DOHH2 (cell line): ENCODE results near the gene SLC17A3.

Experiments used
- H3F3A ChIP-seq: fragments of 200-600 bp; sonication (generic), shearing (Covaris generic); 2 replicates; pipeline ENCODE4 v1.6.0; 2016; ENCODE audit warnings: antibody characterized with exemption, mild to moderate bottlenecking; ENCODE audit not compliant: control insufficient read depth, insufficient read depth
- H3K27ac ChIP-seq: fragments of 200-600 bp; sonication (generic); 2 replicates; pipeline ENCODE4 v1.5.1; 2014; ENCODE audit warnings: low read depth, mild to moderate bottlenecking, low read length, moderate library complexity
- H3K27me3 ChIP-seq: fragments of 200-600 bp; sonication (generic); 2 replicates; pipeline ENCODE4 v1.6.1; 2014; ENCODE audit warnings: mild to moderate bottlenecking, low read length, mixed read lengths; ENCODE audit not compliant: control insufficient read depth
- H3K36me3 ChIP-seq: fragments of 200-600 bp; sonication (generic); 2 replicates; pipeline ENCODE4 v1.6.1; 2014; ENCODE audit warnings: mild to moderate bottlenecking, low read length, moderate library complexity, mixed read lengths; ENCODE audit not compliant: control insufficient read depth
- H3K4me1 ChIP-seq: fragments of 200-600 bp; sonication (generic); 2 replicates; pipeline ENCODE4 v1.6.1; 2014; ENCODE audit warnings: mild to moderate bottlenecking, low read length, mixed read lengths; ENCODE audit not compliant: control insufficient read depth
- H3K4me2 ChIP-seq: fragments of 200-600 bp; sonication (generic); 2 replicates; pipeline ENCODE4 v1.6.0; 2014; ENCODE audit warnings: mild to moderate bottlenecking, low read length, moderate library complexity
- H3K4me3 ChIP-seq: fragments of 200-600 bp; sonication (generic); 2 replicates; pipeline ENCODE4 v1.5.1; 2014; ENCODE audit warnings: mild to moderate bottlenecking, low read length, mixed read lengths
- H3K79me2 ChIP-seq: fragments of 200-600 bp; sonication (generic); 2 replicates; pipeline ENCODE4 v1.6.1; 2014; ENCODE audit warnings: mild to moderate bottlenecking, low read length, mixed read lengths; ENCODE audit not compliant: control insufficient read depth
- H3K9me2 ChIP-seq: fragments of 200-600 bp; sonication (generic); replicated peaks from 2 replicates; pipeline ENCODE4 v1.6.1; 2014; ENCODE audit warnings: mild to moderate bottlenecking, low read length, mixed read lengths; ENCODE audit not compliant: control insufficient read depth
- H3K9me3 ChIP-seq: fragments of 200-600 bp; sonication (generic); 2 replicates; pipeline ENCODE4 v1.6.1; 2014; ENCODE audit warnings: antibody characterized with exemption, low read length, mixed read lengths; ENCODE audit not compliant: control insufficient read depth, insufficient read depth
- H4K20me1 ChIP-seq: fragments of 200-600 bp; sonication (generic); 2 replicates; pipeline ENCODE4 v1.6.0; 2014; ENCODE audit warnings: low read depth, mild to moderate bottlenecking, antibody characterized with exemption, low read length, moderate library complexity; ENCODE audit not compliant: control insufficient read depth, insufficient read depth
- EZH2phosphoT487 ChIP-seq: fragments of 200-600 bp; sonication (generic); IDR thresholded peaks from 2 replicates; pipeline ENCODE4 v1.6.1; 2017; ENCODE audit warnings: borderline replicate concordance, mild to moderate bottlenecking, antibody characterized with exemption, low read length, moderate library complexity, mixed read lengths
- TF ChIP-seq, protein P1 (sequence below): fragments of 200-600 bp; sonication (generic); IDR thresholded peaks from one replicate; pipeline ENCODE4 v1.5.1; 2014; ENCODE audit warnings: antibody characterized with exemption, mild to moderate bottlenecking, low read depth, low read length; ENCODE audit not compliant: poor library complexity, severe bottlenecking

The SLC17A3 gene

GRCh38 chr6:25919657-25920056 is 45.6 kb upstream of the SLC17A3 start:
- no peak for TF ChIP-seq EZH2phosphoT487
- H3F3A ChIP-seq: no peaks in the 10 kb centered on the region
- no peaks in the 10 kb centered on the region for H3K36me3 ChIP-seq
- no peak overlapping the region for H3K4me2 ChIP-seq
- H3K27ac ChIP-seq: no peak overlapping the region
- no peaks in the 10 kb centered on the region for H3K9me2 ChIP-seq
- H3K27me3 ChIP-seq: no peaks in the 10 kb centered on the region
- no peak overlapping the region for H3K4me3 ChIP-seq
- H4K20me1 ChIP-seq: no peaks in the 10 kb centered on the region
- H3K79me2 ChIP-seq: no peaks in the 10 kb centered on the region
- H3K9me3 ChIP-seq: no peaks in the 10 kb centered on the region
- no peaks in the 10 kb centered on the region for H3K4me1 ChIP-seq

DNA sequence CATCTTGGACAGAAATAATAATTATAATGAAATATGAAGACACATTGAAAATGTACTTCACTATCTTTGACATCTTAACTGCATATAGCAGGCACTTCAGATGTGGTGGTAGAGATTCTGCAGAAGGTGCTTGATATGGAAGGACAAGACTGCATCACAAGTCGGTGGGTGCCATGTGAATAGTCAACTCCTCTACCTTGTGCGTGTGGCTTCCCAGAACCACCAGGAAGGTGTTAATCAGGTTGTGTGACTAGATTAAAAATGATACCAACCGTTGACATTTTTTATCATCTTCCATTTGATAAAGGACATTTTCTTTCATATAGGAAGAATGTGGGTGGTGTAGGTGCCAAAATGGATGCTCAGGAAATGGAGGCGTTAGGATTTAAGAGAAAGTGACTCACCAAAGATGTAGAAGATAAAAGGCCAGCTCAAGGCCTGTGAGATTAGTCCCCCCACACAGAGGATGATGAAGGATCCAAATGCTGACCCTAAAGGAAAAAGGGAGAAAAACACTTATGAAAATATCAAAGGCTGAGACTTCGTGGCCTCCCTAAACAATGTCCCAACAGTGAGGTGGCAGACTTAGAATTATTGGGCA is 44.1 kb upstream of the SLC17A3 start:
- Histone ChIP-seq H3K79me2 (no peaks in the 10 kb centered on the region), H3K27ac (no peak overlapping the region), H3F3A (no peaks in the 10 kb centered on the region), H3K4me3 (no peak overlapping the region), H3K9me3 (no peaks in the 10 kb centered on the region), H3K4me1 (no peaks in the 10 kb centered on the region), H3K4me2 (no peak overlapping the region), H3K27me3 (no peaks in the 10 kb centered on the region), H3K9me2 (no peaks in the 10 kb centered on the region), H3K36me3 (no peaks in the 10 kb centered on the region), H4K20me1 (no peaks in the 10 kb centered on the region)
- TF ChIP-seq EZH2phosphoT487: no peak
- TF ChIP-seq, protein P1, sequence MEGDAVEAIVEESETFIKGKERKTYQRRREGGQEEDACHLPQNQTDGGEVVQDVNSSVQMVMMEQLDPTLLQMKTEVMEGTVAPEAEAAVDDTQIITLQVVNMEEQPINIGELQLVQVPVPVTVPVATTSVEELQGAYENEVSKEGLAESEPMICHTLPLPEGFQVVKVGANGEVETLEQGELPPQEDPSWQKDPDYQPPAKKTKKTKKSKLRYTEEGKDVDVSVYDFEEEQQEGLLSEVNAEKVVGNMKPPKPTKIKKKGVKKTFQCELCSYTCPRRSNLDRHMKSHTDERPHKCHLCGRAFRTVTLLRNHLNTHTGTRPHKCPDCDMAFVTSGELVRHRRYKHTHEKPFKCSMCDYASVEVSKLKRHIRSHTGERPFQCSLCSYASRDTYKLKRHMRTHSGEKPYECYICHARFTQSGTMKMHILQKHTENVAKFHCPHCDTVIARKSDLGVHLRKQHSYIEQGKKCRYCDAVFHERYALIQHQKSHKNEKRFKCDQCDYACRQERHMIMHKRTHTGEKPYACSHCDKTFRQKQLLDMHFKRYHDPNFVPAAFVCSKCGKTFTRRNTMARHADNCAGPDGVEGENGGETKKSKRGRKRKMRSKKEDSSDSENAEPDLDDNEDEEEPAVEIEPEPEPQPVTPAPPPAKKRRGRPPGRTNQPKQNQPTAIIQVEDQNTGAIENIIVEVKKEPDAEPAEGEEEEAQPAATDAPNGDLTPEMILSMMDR: no peak

GRCh38 chr6:25916789-25917490 is 42.9 kb upstream of the SLC17A3 start:
- Histone ChIP-seq H3K4me1 (no peaks in the 10 kb centered on the region), H3K4me3 (no peak overlapping the region), H3F3A (no peaks in the 10 kb centered on the region), H3K4me2 (no peak overlapping the region), H3K9me2 (no peaks in the 10 kb centered on the region), H3K79me2 (no peaks in the 10 kb centered on the region), H3K27me3 (no peaks in the 10 kb centered on the region), H4K20me1 (no peaks in the 10 kb centered on the region), H3K9me3 (no peaks in the 10 kb centered on the region), H3K36me3 (no peaks in the 10 kb centered on the region), H3K27ac (no peak overlapping the region)
- no peak for TF ChIP-seq EZH2phosphoT487
- TF ChIP-seq, protein P1: no peak

DNA sequence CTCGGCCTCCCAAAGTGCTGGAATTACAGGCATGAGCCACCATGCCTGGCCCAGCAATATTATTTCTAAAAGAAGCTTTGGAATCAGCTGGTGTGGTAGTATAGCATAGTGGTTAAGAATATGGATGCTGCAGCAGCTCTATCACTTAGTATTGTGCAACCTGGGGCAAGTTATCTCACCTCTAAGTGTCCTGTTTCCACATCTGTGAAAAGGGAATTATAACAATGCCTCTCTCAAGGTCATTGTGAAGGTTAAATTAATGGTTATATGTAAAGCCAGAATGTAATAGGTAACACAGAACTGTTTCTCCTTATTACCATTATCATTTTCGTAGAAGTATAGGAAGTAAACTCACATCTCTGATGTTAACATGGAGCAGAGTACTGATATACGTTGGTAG is 42.3 kb upstream of the SLC17A3 start:
- 0 out of 2 replicates have a peak, but pooled peaks cover 1% of the 10 kb centered on the region for H3K4me1 ChIP-seq
- TF ChIP-seq, protein P1: no peak
- no peak for TF ChIP-seq EZH2phosphoT487
- no peak overlapping the region for H3K27ac ChIP-seq
- no peak overlapping the region for H3K4me2 ChIP-seq
- H3K79me2 ChIP-seq: no peaks in the 10 kb centered on the region
- H3K36me3 ChIP-seq: no peaks in the 10 kb centered on the region
- no peaks in the 10 kb centered on the region for H3K9me2 ChIP-seq
- H3K4me3 ChIP-seq: no peak overlapping the region
- no peaks in the 10 kb centered on the region for H4K20me1 ChIP-seq
- no peaks in the 10 kb centered on the region for H3K27me3 ChIP-seq
- H3K9me3 ChIP-seq: no peaks in the 10 kb centered on the region
- H3F3A ChIP-seq: no peaks in the 10 kb centered on the region
